CD4-positive, CD25-positive, alpha-beta regulatory T cell (primary cell): ENCODE data around the gene CRMP1. TPM values are rescaled to one million over a fixed set of nuclear protein-coding genes. Genes with fewer than 3 reads are reported as not detected.
"Not testable (repeated sequence)": the region's sequence is repeated elsewhere in the genome, so short reads cannot be mapped to it uniquely, and the experiment has no call there.

ENCODE experiments used
- ATAC-seq, 2 donors: fragments of 150-1000 bp; cut with Tn5 transposase; one replicate each; pipeline ENCODE4 v1.10.0; 2021; ENCODE audit warnings: low read depth in 2 of 2, moderate number of reproducible peaks in 2 of 2, moderate library complexity in 1 of 2
- DNase-seq, 3 donors: peaks; one replicate each; pipeline versions ENCODE4 v3.0.0 to v3.0.0-alpha.2; 2012 to 2022; ENCODE audit warnings: mixed read lengths in 1 of 3
- H3K27ac ChIP-seq: one replicate; pipeline ENCODE4 v1.7.0; 2013; ENCODE audit warnings: mild to moderate bottlenecking, low read length; ENCODE audit not compliant: insufficient read depth, poor library complexity, severe bottlenecking
- H3K27me3 ChIP-seq: one replicate; pipeline ENCODE4 v1.7.0; 2013; ENCODE audit warnings: low read length; ENCODE audit not compliant: control insufficient read depth, insufficient read depth
- H3K36me3 ChIP-seq: one replicate; pipeline ENCODE4 v1.7.0; 2013; ENCODE audit warnings: mild to moderate bottlenecking, low read length, moderate library complexity; ENCODE audit not compliant: control insufficient read depth, insufficient read depth
- H3K4me1 ChIP-seq: 2 replicates; pipeline ENCODE4 v1.7.0; 2013; ENCODE audit warnings: mild to moderate bottlenecking, low read length; ENCODE audit not compliant: insufficient read depth, control insufficient read depth, poor library complexity, severe bottlenecking
- H3K4me3 ChIP-seq: one replicate; pipeline ENCODE4 v1.7.0; 2013; ENCODE audit warnings: low read depth, mild to moderate bottlenecking, low read length, moderate library complexity
- H3K9me3 ChIP-seq, 2 experiments: 1 replicate in 1 of 2; 2 replicates in 1 of 2; pipeline ENCODE4 v1.7.0; 2013; ENCODE audit warnings: low read length in 2 of 2, mild to moderate bottlenecking in 1 of 2, moderate library complexity in 1 of 2; ENCODE audit not compliant: control insufficient read depth in 2 of 2
- H3K27ac Mint-ChIP-seq, 3 donors: one replicate each; pipeline ENCODE4 v1.8.0; 2020 to 2022; ENCODE audit warnings: mild to moderate bottlenecking in 3 of 3, mixed read lengths in 3 of 3, moderate library complexity in 2 of 3
- H3K27me3 Mint-ChIP-seq: one replicate; pipeline ENCODE4 v1.8.0; 2022; ENCODE audit warnings: mild to moderate bottlenecking, mixed read lengths
- H3K36me3 Mint-ChIP-seq: one replicate; pipeline ENCODE4 v1.8.0; 2020; ENCODE audit warnings: mixed read lengths
- H3K4me1 Mint-ChIP-seq, 4 donors: one replicate each; pipeline ENCODE4 v1.8.0; 2020 to 2022; ENCODE audit warnings: mixed read lengths in 4 of 4, mild to moderate bottlenecking in 1 of 4
- H3K4me3 Mint-ChIP-seq, 4 donors: one replicate each; pipeline ENCODE4 v1.8.0; 2020 to 2022; ENCODE audit warnings: mild to moderate bottlenecking in 4 of 4, mixed read lengths in 4 of 4, moderate library complexity in 3 of 4
- H3K9me3 Mint-ChIP-seq, 7 donors: one replicate each; pipeline ENCODE4 v1.8.0; 2020 to 2022; ENCODE audit warnings: mixed read lengths in 7 of 7, mild to moderate bottlenecking in 3 of 7, moderate library complexity in 2 of 7
- polyA plus RNA-seq, 4 donors: library from polyadenylated mRNA; unstranded; fragments of 300-500 nt; fragmentation: Illumina TruSeq; gene quantifications; one replicate each; pipeline ENCODE4 v1.2.3, GENCODE V29; 2021
- total RNA-seq: library from RNA; stranded (reverse); gene quantifications from one replicate; pipeline ENCODE4 v1.2.3, GENCODE V29; 2022

Gene CRMP1
- total and polyA plus RNA-seq, 5 donors from 2014 or later = not detected

DNA sequence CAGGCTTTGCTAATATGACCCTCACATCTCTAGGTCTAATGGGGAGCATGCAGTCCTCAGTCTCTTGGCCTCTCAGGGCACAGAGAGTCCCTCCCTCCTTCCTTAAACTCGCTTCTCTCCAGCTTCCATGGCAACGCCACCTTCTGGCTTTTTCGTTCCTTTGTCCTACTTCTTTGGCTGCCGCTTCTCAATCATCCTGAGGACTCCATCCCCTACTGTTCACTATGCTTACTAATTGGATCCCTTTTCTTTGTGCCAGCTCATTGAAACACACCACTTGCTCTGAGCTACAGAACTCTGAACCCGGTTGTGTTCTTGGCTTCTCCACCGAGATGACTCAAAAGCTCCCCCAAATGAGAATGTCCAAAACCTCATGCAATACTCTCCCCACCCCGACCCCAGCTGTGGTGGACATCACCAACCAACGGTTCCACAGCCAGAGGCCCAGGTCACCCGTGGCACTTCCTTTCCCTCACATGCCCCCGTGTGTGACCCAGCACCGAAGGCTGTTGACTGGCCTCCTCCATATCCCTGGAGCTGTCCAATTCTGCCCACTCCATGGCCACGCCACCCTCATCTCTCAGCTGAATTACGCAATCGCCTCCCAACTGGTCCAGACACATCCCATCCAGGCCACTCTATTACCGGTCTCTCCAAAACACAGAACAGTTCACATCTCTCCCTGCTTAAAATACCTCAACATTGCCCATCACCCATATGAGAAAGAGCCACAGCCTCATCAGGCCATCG, 34.7 kb downstream of the CRMP1 start:
- Mint-ChIP-seq H3K36me3 (no peaks in the 10 kb centered on the region), H3K27ac (no peak overlapping the region), H3K9me3 (no peaks in the 10 kb centered on the region), H3K4me1 (peaks cover 0 to under 1% (median 0%) of the 10 kb centered on the region in 4 donors), H3K27me3 (no peaks in the 10 kb centered on the region), H3K4me3 (no peak overlapping the region)
- no peak overlapping the region for H3K4me3 ChIP-seq
- H3K4me1 ChIP-seq = no peaks in the 10 kb centered on the region
- H3K9me3 ChIP-seq = no peaks in the 10 kb centered on the region
- ATAC-seq = no peak
- no peak for DNase-seq
- no peak overlapping the region for H3K27ac ChIP-seq
- H3K36me3 ChIP-seq = no peaks in the 10 kb centered on the region
- no peaks in the 10 kb centered on the region for H3K27me3 ChIP-seq

DNA sequence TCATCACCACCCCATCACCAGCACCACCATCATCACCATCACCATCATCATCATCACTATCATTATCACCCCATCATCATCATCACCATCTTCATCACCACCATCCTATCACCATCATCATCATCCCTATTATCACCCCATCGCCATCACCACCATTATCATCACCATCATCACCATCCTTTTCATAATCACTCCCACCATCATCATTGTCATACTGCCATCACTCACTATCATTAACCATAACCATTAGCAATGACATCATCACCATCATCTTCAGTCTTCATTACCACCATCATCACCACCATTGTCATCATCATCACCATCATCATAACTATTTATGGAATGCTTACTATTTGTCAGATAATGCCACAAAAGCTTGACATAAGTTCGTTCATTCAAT, 35.7 kb downstream of the CRMP1 start:
- no peaks in the 10 kb centered on the region for H3K36me3 Mint-ChIP-seq
- H3K27ac Mint-ChIP-seq = no peak overlapping the region
- Histone ChIP-seq H3K4me3 (no peak overlapping the region), H3K4me1 (no peaks in the 10 kb centered on the region), H3K27ac (no peak overlapping the region), H3K9me3 (no peaks in the 10 kb centered on the region), H3K36me3 (no peaks in the 10 kb centered on the region), H3K27me3 (no peaks in the 10 kb centered on the region)
- no peak overlapping the region for H3K4me3 Mint-ChIP-seq
- ATAC-seq (no peak), DNase-seq (no peak)
- H3K9me3 Mint-ChIP-seq = no peaks in the 10 kb centered on the region
- no peaks in the 10 kb centered on the region for H3K4me1 Mint-ChIP-seq
- no peaks in the 10 kb centered on the region for H3K27me3 Mint-ChIP-seq

DNA sequence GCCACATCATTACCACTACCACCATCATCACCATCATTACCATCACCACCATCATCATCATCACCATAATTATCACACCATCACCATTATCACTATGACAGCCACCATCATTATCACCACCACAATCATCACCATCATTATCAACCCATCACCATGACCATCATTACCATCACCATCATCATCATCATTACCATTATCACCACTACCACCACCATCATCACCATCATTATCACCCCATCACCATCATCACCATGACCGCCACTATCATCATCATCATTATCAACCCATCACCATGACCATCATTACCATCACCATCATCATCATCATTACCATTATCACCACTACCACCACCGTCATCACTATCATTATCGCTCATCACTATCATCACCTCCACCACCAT, 36.5 kb downstream of the CRMP1 start:
- not testable (repeated sequence) for H3K4me1 ChIP-seq, H3K9me3 Mint-ChIP-seq, H3K4me3 Mint-ChIP-seq, DNase-seq, H3K27me3 Mint-ChIP-seq, H3K36me3 ChIP-seq, ATAC-seq, H3K36me3 Mint-ChIP-seq, H3K27me3 ChIP-seq, H3K27ac Mint-ChIP-seq, H3K4me3 ChIP-seq, H3K9me3 ChIP-seq, H3K4me1 Mint-ChIP-seq, H3K27ac ChIP-seq

DNA sequence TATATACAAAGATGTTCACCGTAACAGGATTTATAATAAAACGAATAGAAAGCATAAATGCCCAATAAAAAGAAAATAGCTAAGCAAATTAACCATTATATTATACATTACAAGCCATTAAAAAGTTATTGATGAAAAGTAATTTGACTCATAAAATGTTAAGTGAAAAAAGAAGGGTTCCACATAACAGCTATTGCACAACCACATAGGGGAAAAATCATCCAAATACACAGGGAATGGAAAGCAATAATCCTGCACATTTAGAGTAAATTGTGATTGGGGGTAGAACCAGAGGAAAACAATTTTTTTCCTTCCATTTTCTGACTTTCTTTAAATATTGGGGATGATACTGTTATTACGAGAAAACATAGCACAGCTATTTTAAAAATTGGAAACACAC, 38.0 kb downstream of the CRMP1 start:
- H3K36me3 Mint-ChIP-seq = no peaks in the 10 kb centered on the region
- no peak overlapping the region for H3K4me3 ChIP-seq

DNA sequence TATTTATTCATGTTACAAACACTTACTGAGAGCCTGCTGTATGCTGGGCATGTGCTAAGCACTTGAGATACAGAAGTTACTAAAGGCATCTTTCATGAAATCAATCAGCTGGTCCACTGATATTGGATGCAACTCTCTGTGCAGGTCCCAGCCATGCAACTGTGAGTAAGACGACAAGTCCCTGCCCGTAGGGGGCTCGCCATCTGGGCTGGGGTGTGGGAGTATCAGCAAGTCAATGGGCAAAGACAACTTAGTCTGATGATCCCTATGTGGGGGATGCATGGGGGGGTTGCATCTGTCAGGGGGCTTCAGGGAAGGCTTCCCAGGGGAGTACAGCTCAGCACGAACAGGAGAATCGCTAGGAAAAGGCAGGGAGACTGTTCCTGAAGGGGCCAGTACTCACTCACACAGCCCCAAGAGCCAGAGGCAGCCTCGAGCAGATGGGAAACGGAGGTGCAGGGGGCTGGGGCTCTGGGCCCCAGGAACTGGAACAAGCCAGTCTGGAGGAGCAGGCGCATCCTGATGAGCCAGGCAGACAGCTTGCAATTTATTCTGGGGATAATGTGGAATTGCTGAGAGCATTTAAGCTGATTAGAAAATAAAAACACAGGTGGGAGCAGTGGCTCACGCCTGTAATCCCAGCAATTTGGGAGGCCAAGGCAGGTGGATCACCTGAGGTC, 40.2 kb downstream of the CRMP1 start:
- DNase-seq (no peak), ATAC-seq (no peak)
- no peak overlapping the region for H3K27ac ChIP-seq
- H3K27me3 Mint-ChIP-seq = peaks cover 6% of the 10 kb centered on the region
- no peaks in the 10 kb centered on the region for H3K9me3 ChIP-seq
- no peak overlapping the region for H3K4me3 ChIP-seq
- H3K4me1 Mint-ChIP-seq = no peaks in the 10 kb centered on the region
- H3K36me3 Mint-ChIP-seq = no peaks in the 10 kb centered on the region
- no peaks in the 10 kb centered on the region for H3K4me1 ChIP-seq
- H3K9me3 Mint-ChIP-seq = peaks cover 0 to 3% (median 0%) of the 10 kb centered on the region in 7 donors
- no peaks in the 10 kb centered on the region for H3K27me3 ChIP-seq
- H3K27ac Mint-ChIP-seq = no peak overlapping the region
- no peaks in the 10 kb centered on the region for H3K36me3 ChIP-seq
- H3K4me3 Mint-ChIP-seq = no peak overlapping the region

More for the DNA sequence above, 38.0 kb downstream of the CRMP1 start:
- ATAC-seq = no peak
- H3K4me3 Mint-ChIP-seq = no peak overlapping the region
- no peak overlapping the region for H3K27ac Mint-ChIP-seq
- H3K4me1 Mint-ChIP-seq = no peaks in the 10 kb centered on the region
- H3K27me3 Mint-ChIP-seq = peaks cover 4% of the 10 kb centered on the region
- no peak overlapping the region for H3K27ac ChIP-seq
- no peak for DNase-seq
- H3K4me1 ChIP-seq = no peaks in the 10 kb centered on the region
- peaks cover 0 to 3% (median 0%) of the 10 kb centered on the region in 7 donors for H3K9me3 Mint-ChIP-seq
- H3K27me3 ChIP-seq = no peaks in the 10 kb centered on the region
- H3K36me3 ChIP-seq = no peaks in the 10 kb centered on the region
- no peaks in the 10 kb centered on the region for H3K9me3 ChIP-seq

DNA sequence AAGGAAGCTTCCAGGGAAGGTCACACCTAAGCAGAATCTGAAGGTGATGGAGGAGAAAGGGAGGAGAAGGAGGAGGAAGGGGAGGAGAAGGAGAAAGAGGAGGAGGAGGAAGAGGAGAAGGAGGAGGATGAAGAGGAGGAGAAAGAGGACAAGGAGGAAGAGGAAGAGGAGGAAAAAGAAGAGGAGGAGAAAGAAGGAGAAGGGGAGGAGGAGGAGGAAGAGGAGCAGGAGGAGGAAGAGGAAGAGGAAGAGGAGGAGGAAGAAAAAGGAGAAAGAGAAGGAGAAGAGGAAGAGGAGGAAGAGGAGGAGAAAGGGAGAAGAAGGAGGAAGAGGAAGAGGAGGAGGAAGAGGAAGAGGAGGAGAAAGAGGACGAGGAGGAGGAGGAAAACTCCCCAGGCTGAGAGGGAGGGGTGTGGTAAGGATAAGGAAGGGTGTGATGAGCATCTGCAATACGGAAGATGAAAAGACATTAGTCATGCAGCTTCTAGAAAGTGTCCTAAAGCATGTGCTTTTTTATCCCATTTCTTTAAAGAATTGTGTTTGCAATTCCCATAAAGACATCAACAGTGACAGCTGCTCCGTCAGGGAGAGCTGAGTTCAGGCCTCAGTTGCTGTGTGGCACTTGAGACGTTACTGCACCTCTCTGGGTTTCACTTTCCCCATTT, 41.1 kb downstream of the CRMP1 start:
- Histone ChIP-seq H3K27ac (no peak overlapping the region), H3K27me3 (no peaks in the 10 kb centered on the region), H3K4me1 (no peaks in the 10 kb centered on the region), H3K4me3 (no peak overlapping the region), H3K36me3 (no peaks in the 10 kb centered on the region), H3K9me3 (no peaks in the 10 kb centered on the region)
- Mint-ChIP-seq H3K27ac (no peak overlapping the region), H3K36me3 (no peaks in the 10 kb centered on the region), H3K4me3 (no peak overlapping the region), H3K4me1 (no peaks in the 10 kb centered on the region), H3K9me3 (peaks cover 0 to 3% (median 0%) of the 10 kb centered on the region in 7 donors), H3K27me3 (peaks cover 6% of the 10 kb centered on the region)
- no peak for DNase-seq
- no peak for ATAC-seq

DNA sequence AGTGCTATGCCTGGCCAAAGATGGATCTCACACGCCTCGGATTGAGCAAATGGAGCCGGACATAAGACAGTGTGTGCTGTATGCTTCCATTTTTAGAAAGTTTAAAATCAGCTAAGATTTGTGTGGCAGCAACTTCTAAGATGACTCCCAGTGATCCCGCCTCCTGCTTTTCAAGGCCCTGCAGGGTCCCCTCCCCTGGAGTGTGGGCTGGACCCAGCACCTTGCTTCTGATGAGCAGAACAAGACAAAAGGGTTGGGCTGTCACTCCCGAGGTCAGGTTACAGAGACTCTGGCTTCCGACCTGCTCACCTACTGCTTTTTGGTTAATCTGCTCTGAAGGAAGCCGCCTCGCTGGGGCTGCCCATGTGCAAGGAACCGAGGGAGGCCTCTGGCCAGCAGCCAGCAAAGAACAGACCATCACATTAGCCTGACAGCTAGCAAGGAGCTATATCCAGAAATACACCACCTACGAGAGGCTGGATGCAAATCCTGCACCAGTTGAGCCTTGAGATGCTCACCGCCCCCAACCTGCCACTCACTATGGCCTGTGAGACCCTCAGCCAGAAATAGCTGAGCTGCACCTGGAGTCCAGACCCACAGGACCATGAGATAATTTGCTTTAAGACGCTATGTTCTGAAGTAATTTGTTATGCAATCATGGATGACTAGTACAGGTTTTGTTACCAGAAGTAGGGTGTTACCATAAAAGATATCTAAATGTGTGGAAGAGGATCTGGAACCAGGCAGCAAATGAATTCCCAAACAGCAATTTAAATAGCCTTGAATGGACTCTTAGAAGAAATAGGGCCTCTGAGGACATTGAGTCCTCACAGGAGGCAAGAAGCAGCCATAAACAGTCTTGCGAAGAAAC, 47.6 kb downstream of the CRMP1 start:
- Mint-ChIP-seq H3K27ac (no peak overlapping the region), H3K36me3 (no peaks in the 10 kb centered on the region), H3K4me1 (no peaks in the 10 kb centered on the region), H3K27me3 (peaks cover 12% of the 10 kb centered on the region), H3K4me3 (no peak overlapping the region), H3K9me3 (no peaks in the 10 kb centered on the region)
- Histone ChIP-seq H3K4me3 (no peak overlapping the region), H3K4me1 (no peaks in the 10 kb centered on the region), H3K27ac (no peak overlapping the region), H3K9me3 (no peaks in the 10 kb centered on the region), H3K36me3 (no peaks in the 10 kb centered on the region), H3K27me3 (no peaks in the 10 kb centered on the region)
- ATAC-seq (no peak), DNase-seq (no peak)
